Cardiac fibroblast (primary cell): ENCODE measurements around the gene BORCS6.

Experiments
- DNase-seq, 2 donors: peaks; one replicate each; pipeline versions ENCODE4 v3.0.0 to v3.0.0-alpha.2; 2010; ENCODE audit warnings: low read depth in 2 of 2
- H3K4me3 ChIP-seq, 2 donors: replicated peaks in 1 of 2; 1 replicate in 1 of 2; 2 replicates in 1 of 2; pipeline ENCODE4 v1.5.1; 2011; ENCODE audit warnings: low read depth in 2 of 2, low read length in 2 of 2, mild to moderate bottlenecking in 2 of 2, moderate library complexity in 1 of 2
- CTCF ChIP-seq: IDR thresholded peaks from one replicate; pipeline ENCODE4 v1.5.1; 2011; ENCODE audit warnings: low read depth, mild to moderate bottlenecking, low read length, inconsistent platforms

BORCS6 gene

GRCh38 chr17:8167526-8167925 lies 22.5 kb downstream of the BORCS6 start:
- no peak overlapping the region for H3K4me3 ChIP-seq
- DNase-seq, result no peak
- no peak for TF ChIP-seq CTCF

GRCh38 chr17:8166731-8167130 lies 23.2 kb downstream of the BORCS6 start:
- TF ChIP-seq CTCF, result no peak
- no peak overlapping the region for H3K4me3 ChIP-seq
- no peak for DNase-seq

- no peak for TF ChIP-seq CTCF
- no peak for DNase-seq
- H3K4me3 ChIP-seq, result no peak overlapping the region
Measured at GRCh38 chr17:8164815-8165131, 25.2 kb downstream of the BORCS6 start.

- H3K4me3 ChIP-seq, result peak overlapping the region in 1 of 2 donors; percentile 4
- TF ChIP-seq CTCF, result no peak
- peak in 1 of 2 donors; percentile 61 for DNase-seq
Measured at GRCh38 chr17:8163978-8164814, 25.8 kb downstream of the BORCS6 start.

- no peak for TF ChIP-seq CTCF
- DNase-seq, result no peak
- peak overlapping the region; percentile 56 to 90 for H3K4me3 ChIP-seq
Measured at GRCh38 chr17:8162997-8163977, 26.7 kb downstream of the BORCS6 start.

GRCh38 chr17:8162233-8162996 lies 27.6 kb downstream of the BORCS6 start, which contains the start of gene VAMP2:
Gene VAMP2, minus strand, starts transcription at chr17:8162948. Its CDS starts 69 bp downstream, at chr17:8162879.
- TF ChIP-seq CTCF, result no peak
- peak; percentile 64 to 79 for DNase-seq

More at GRCh38 chr17:8162233-8162996, 27.6 kb downstream of the BORCS6 start, which contains the start of gene VAMP2:
- peak within 1 kb of the TSS; percentile 90 to 94 for H3K4me3 ChIP-seq
